Measurements from ENCODE around the gene EDNRA. TPM values are rescaled to one million over a fixed set of nuclear protein-coding genes. Genes with fewer than 3 reads are reported as not detected.
"Not testable (repeated sequence)": the region's sequence is repeated elsewhere in the genome, so short reads cannot be mapped to it uniquely, and the experiment has no call there.

Gene EDNRA
- not detected in 2 replicates for total RNA-seq (2014; rRNA removed; shearing (Covaris generic))

- DNase-seq (ENCODE audit: low spot score) = no peak
These were observed at the start of gene EDNRA for GRCh38 chr4:147480891-147481576. EDNRA (plus strand) TSS chr4:147481097; CDS start chr4:147485682, 4,585 bp downstream.

DNA sequence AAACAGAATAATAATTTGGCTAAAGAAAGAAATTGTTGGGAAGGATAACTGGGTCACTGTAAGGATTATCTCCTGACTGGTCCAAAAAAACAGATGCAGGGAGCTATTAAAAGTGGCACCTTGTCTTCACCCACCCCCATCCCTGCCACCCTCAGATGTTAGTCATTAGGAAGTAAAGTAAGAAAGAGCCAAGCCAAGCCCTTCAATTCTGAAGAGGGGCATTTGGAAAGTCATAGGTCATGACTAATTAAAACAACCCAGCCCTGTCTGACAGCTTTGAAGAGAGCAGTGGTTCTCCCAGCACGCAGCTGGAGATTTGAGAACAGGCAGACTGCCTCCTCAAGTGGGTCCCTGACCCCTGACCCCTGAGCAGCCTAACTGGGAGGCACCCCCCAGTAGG lies 46.5 kb upstream of the EDNRA start:
- not testable (repeated sequence) for DNase-seq (ENCODE audit: low spot score)

- no peak for DNase-seq (ENCODE audit: low spot score)
These were observed 40.5 kb upstream of the EDNRA start for GRCh38 chr4:147440442-147440841.

GRCh38 chr4:147447786-147448185 lies 33.1 kb upstream of the EDNRA start:
- no peak for DNase-seq (ENCODE audit: low spot score)

DNA sequence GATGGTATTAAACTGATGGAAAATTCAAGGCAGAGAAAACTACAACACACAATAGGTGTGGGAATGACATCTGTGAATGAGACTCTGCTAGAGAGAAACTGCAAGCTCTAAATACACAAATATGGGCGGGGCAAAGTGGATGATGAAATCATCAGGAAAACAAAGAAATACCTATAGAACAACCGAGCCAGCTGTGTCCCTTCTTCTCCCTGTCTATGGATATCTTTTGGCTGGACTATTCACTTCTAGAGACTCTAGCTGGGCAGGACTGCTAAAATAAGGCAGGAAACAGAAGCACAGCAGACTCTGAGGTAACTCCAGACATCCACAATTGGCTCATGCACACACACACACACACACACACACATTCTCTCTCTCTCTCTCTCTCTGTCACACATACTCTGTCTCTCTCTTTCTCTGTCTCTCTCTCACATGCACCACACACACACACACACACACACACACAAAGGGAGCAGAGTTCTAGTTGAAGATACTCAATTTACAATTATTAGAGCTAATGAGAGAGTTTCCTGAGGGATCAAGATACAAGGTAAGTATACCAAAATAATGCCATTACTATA lies 27.2 kb upstream of the EDNRA start:
- peak; percentile 2 for DNase-seq (ENCODE audit: low spot score)

DNA sequence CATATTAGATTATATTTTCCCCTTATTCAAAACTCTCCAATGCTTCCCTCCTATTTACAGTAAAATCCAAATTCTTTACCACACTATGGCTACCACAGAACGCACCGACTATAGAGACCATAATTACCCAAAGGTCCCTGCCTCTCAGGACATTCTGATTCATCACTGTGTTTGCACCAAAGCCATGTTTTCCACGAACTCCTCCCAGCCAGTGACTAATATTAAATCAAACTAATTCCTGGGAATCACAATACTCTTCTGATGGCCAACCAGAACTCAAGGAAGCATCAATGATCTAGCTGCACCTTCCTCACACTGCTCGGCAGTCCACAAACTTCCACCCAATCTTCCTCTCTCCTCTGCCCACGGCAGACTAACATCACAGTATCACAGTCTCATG lies 24.2 kb upstream of the EDNRA start:
- DNase-seq (ENCODE audit: low spot score) = no peak

DNA sequence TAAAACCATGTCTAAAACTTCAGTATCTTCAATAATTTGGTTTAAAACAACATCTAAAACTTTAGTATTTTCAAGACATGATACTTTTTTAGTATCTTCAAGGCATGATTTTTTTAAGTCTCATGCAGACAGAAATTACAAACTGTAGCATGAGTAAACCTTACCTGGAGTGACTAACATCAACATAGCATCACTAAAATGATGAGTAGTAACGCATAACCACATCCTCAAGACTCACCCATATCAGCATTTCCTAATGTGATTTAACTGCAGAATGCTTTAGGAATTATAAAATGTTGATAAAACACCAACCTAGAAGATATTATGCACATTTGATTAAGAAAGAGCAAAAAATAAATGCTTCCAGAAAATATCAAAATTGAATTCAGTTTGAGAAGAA lies 19.7 kb upstream of the EDNRA start:
- DNase-seq (ENCODE audit: low spot score) = no peak

GRCh38 chr4:147463065-147463464 lies 17.8 kb upstream of the EDNRA start:
- DNase-seq (ENCODE audit: low spot score) = no peak

GRCh38 chr4:147465461-147465860 lies 15.4 kb upstream of the EDNRA start:
- no peak for DNase-seq (ENCODE audit: low spot score)

GRCh38 chr4:147477439-147477838 lies 3.5 kb upstream of the EDNRA start:
- DNase-seq (ENCODE audit: low spot score) = no peak

GRCh38 chr4:147479376-147479775 lies 1.5 kb upstream of the EDNRA start:
- DNase-seq (ENCODE audit: low spot score) = no peak

DNA sequence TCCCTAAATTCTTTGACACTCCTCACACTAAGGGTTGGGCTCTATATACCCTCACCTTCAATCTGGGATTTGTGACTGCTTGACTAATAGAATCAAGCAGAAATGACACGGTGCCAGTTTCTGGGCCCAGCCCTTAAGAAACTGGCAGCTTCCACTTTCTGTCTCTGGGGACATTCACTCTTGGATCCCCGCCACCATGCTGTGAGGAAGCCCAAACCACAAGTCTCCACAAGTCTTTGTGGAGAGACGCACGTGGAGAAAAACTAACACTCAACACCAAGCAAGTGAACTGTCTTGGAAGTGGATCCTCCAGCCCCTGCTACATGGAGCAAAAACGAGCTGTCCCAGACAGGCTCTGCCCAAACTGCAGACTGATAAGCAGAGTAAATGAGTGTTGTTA lies 1.1 kb upstream of the EDNRA start:
- no peak for DNase-seq (ENCODE audit: low spot score)

DNA sequence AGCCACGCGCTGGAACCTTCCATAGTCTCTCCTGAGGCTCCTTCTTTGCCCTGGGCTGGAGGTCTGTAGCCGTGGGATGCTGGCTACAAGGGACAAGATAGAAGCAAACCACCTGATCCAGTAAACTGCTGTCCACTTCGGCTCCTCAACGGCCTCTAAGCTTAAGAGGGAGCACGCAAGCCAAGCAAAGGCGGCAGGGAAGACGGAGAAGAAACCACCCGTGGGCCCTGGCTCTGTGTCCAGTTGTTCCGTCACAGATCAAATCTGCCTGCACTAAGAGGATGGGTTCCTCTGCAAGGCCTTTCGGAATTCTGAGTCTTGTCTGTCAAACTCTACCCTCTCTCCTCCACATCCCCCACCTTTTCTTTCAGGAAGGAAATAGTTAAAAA lies 401 bp upstream of the EDNRA start:
- DNase-seq (ENCODE audit: low spot score) = no peak

DNA sequence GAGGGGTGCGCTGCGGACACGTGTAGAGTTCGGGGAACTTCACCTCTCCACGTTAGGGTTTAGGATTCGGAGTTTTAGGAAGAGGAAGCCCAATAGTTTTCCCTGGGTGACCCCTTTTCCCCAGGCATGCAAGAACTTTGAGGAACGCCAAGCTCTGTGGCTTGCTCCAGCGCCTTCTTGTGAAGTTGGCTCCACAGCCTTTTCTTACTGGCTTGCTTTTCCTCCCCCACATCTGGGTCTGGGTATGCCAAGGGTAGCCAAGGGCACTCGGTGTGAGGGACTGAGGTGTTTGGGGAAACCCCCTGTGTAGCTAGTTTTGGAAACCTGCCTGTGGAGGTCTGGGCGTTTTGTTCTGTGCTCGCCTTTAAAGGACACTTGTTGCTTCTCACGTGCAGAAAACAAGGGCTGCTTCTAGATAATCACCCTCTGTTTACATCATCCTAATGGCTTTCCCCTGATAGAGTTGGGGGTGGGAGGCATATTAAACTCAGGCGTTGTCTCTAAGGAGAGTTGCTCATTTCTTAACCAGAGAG lies 746 bp downstream of the EDNRA start:
- DNase-seq (ENCODE audit: low spot score) = no peak

DNA sequence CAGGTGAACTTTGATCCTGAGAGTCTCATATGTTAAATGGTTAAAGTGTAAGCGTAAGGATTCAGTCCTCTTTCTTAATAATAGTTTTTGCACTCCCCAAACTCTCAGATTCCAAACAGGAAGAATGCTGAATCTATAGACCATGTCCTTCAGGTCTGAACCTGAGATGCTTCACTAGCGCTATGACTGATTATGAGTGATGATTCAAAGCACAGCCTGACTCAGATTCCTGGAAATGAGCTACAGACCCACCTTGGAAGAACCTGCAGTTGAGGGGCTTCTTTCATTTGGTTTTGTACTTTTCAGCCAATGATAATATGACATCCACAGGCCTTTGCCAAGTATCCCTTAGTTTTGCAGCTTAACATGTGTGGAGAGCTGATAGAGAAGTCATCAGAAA lies 1.4 kb downstream of the EDNRA start:
- no peak for DNase-seq (ENCODE audit: low spot score)

DNA sequence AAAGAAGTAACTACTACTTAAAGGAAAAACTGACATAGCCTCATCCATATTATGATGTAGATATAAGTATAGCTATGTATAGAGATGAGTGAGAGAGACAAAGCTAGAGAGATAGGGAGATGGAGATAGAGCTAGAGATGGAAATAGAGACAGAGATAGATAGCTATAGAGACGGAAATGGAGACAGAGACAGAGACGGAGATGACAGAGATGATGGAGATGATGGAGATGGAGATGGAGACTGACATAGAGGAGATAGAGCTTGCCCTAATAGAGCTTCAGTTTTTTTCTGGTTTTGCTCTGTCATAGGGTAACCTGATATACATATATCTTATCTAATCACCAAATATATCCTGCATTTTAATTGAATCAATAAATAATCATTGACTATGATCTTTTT lies 4.3 kb downstream of the EDNRA start:
- DNase-seq (ENCODE audit: low spot score) = no peak

DNA sequence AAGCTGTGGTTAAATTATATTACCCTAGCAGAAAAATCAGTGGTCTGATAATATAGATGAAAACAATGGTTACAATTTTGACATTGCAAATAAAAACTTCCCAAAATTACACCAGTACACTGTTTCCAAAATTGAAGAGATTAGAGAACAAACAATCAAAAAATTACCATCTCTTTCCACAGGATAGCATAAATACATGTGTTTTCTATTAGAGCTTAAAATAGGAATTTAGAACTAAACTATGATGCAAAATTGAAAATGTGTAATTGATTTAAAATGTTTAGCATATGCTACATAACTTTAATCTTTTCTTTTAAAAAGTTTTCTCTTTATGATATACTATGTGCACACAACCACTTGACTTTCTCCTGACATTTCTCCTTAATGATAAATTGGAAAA lies 6.7 kb downstream of the EDNRA start:
- DNase-seq (ENCODE audit: low spot score) = no peak

GRCh38 chr4:147488556-147488955 lies 7.7 kb downstream of the EDNRA start:
- DNase-seq (ENCODE audit: low spot score) = no peak

DNA sequence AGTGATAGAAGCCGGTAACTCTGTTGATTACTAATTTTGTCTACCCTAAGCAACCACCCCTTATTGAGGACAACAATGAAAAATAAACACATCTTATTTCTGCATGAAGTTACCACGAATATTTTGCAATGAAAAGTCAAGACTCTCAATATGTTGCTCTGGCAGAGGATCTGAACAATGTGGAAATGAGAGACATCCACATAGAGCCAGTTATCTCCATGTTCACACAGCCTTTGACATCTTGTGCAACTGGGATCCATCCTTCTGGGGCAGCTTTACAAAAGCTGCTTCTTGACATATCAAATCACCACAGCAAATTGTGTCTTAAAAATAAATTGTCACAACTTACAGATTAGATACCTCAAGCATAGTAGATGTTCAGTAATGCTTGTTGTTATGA lies 10.2 kb downstream of the EDNRA start:
- DNase-seq (ENCODE audit: low spot score) = no peak

DNA sequence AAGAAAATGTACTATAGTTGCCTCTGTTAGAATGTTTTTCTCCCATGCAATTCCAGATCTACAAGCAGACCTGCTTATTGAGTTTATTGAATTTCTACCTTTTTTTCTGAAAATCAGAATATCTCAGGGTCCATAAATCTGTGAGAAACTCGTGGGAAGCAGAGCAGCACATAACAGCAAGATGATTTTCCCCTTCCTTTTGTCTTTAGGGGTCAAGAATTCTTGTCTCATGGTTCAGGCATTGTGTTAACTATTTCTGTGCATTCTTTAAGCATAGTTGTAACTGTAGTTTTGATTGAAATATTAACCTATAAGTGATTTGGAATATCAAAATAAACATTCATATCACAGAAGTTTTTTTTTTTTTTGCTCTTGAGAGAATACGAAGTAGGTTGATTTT lies 11.4 kb downstream of the EDNRA start:
- no peak for DNase-seq (ENCODE audit: low spot score)

DNA sequence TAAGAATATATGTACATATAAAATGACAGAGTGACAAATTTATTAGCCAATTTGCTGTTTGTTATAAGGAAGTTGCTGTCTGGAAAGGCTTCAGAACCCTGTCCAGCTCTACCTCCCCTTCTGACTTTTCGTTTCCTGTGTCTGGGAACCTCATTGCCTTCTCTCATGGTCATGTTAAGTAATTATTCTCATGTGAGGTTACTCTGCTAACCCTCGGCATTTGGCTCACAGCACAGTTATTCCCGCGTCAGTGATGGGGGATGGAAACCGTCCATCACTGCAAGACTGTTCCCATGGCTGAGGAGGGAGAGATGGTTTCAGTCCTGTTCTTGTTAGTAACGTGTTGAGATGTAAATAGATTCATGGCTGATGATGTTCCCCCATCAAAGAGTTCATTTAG lies 11.9 kb downstream of the EDNRA start:
- DNase-seq (ENCODE audit: low spot score) = no peak

- DNase-seq (ENCODE audit: low spot score) = no peak
These were observed 12.4 kb downstream of the EDNRA start for GRCh38 chr4:147493307-147493706.

DNA sequence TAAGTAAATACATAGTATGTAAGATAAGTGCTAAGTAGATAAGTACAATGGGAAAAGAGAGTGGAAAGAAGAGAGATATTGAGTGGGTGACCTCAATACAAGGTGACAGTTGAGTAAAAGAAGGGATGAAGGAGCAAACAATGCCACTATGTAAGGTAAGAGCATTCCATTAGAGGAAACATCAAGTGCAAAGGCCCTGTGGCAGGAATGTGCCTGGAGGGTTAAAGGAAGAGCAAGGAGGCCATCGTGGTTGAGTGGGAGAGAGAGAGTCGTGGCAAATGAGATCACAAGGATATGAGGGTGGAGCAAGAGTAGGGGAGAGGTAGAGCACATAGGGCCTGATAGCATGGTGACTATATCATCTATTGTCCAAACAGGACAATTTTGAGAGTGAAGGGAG lies 13.4 kb downstream of the EDNRA start:
- no peak for DNase-seq (ENCODE audit: low spot score)
